GM19468 (cell line): Measurements from ENCODE around the gene ZBTB45.

Experiments
- ATAC-seq: cut with Tn5 transposase; IDR thresholded peaks from one replicate; pipeline ENCODE4 v1.9.1; 2021; ENCODE audit warnings: mild to moderate bottlenecking, moderate library complexity, moderate number of reproducible peaks; ENCODE audit not compliant: unreplicated experiment; ENCODE audit errors: extremely low read depth

Gene ZBTB45

GRCh38 chr19:58519355-58520256 lies at the start of gene ZBTB45:
ZBTB45 (minus strand) TSS chr19:58519810; CDS start chr19:58517673, 2,137 bp downstream.
- ATAC-seq: peak; percentile 73

GRCh38 chr19:58568453-58569130 lies 49.0 kb upstream of the ZBTB45 start:
- ATAC-seq: no peak

DNA sequence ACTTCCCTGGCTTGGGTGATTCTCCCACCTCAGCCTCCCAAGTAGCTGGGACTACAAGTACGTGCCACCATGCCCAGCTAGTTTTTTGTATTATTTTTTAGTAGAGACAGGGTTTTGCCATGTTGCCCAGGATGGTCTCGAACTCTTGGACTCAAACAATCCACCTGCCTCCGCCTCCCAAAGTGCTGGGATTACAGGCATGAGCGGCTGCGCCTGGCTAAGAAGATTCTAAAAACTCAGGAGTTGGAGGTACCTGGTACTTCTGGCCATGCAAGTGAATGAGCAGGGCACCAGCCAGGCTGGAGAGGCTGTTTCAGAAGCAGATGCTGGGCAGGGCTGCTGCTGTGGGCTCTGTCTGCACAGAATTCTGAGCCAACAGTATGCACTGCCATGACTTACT lies 47.4 kb upstream of the ZBTB45 start:
- ATAC-seq: no peak

DNA sequence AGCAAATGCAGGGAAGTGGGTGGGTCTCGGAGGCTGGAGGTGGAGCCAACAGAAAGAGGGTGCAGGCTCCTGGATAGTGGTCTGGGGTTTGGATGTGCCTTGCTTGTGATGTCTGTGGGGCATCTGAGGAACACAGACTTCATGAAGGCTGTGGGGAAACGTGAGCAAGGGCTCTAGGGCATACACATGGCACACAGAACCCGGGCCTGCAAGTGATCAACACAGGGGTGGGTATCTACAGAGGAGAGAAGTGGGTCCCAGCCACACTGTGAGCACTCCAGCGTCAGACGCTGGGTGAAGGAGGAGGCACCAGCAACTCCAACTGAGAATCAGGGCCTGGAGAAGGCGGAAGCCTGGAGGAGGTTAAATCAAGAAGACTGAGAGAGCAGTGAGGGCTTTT lies 44.2 kb upstream of the ZBTB45 start:
- ATAC-seq: no peak

GRCh38 chr19:58563034-58563573 lies 43.5 kb upstream of the ZBTB45 start:
- ATAC-seq: no peak

DNA sequence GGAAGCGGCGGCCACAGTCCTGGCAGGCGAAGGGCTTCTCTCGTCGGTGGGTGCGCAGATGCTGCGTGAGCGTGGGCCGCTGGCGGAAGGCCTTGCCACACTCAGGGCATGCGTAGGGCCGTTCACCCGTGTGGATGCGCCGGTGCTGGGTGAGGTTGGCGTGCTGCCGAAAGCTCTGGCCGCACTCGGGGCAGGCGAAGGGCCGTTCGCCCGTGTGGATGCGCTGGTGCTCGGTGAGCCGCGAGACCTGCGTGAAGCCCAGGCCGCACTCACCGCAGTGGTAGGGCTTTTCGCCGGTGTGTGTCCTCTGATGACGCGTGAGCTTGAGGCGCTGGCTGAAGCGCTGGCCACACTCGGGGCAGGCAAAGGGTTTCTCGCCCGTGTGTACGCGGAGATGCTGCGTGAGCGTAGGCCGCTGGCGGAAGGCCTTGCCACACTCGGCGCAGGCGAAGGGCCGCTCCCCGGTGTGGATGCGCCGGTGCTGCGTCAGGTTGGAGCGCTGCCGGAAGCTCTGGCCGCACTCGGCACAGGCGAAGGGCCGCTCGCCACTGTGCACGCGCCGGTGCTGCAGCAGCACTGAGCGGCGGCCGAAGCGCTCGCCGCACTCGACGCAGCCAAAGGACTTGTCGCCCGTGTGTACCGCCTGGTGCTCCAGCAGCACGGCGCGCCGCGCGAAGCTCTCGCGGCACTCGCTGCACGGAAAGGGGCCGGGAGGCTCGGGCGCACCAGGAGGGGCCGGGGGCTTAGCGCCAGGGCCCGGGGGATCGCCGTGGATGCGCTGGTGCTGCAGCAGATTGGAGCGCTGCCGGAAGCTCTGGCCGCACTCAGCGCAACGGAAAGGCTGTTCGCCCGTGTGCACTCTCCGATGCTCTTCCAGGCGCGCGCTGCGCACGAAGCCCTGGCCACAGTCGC lies 42.8 kb upstream of the ZBTB45 start:
- ATAC-seq: no peak

GRCh38 chr19:58561373-58562121 lies 41.9 kb upstream of the ZBTB45 start:
- no peak for ATAC-seq

DNA sequence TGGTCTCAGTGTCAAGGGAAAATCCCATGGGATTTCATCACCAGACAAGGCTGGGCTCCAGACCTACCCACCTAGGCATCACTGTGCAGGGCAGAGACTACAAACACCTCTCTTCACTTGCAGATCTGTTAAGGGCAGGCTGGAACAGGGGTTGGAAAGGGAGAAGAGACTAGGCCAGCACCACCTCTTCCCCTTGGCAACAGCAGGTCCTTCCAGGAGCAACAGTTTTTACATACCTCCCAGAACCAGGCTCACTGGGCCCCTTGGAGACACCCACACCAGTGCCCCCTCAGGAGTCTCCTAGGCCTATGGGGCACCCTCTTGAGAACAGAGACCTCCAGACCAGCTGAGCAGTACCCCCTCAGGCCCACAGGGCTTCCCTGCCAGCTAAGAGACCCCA lies 41.3 kb upstream of the ZBTB45 start:
- ATAC-seq: no peak

DNA sequence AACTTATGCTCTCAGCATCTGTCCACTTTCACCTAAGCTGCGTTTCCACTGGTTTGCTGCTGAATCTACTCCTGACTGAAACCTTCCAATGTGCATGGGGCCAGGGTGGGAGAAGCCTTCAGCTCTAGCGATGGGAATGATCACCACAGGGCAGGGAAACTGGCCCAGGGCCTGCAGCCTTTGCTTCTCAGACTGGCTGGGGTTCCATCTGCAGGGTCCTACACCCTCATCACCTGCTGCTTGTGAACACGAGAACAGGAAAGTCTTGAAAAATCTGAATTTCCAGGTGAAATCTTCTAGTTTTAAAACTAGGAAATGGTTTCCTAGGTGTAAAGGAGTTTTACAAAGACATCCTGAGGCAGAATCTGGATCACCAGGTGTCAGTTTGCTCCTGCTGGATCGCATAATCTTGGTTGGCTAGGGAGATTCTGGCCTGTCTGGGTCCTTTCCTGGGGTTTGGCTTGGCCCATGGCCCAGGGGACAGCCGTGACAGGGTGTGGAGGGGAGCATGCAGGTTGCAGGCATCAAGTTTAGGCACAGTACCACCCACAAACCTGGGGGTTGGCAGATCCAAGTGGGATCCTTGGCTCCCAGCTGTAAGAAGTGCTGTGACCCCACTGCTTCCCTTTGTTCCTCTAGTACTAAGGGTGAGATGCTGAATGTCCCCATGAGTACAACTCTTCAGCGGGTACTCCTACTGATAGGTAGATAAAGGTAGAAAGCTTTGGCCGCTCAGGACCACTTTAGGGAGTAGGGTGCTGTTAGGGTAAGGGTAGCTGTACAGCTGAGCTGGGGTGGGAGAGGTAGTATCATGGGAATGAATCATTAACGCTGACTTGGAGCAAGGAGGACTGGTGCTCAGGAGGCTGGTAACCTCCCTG lies 40.6 kb upstream of the ZBTB45 start:
- no peak for ATAC-seq

DNA sequence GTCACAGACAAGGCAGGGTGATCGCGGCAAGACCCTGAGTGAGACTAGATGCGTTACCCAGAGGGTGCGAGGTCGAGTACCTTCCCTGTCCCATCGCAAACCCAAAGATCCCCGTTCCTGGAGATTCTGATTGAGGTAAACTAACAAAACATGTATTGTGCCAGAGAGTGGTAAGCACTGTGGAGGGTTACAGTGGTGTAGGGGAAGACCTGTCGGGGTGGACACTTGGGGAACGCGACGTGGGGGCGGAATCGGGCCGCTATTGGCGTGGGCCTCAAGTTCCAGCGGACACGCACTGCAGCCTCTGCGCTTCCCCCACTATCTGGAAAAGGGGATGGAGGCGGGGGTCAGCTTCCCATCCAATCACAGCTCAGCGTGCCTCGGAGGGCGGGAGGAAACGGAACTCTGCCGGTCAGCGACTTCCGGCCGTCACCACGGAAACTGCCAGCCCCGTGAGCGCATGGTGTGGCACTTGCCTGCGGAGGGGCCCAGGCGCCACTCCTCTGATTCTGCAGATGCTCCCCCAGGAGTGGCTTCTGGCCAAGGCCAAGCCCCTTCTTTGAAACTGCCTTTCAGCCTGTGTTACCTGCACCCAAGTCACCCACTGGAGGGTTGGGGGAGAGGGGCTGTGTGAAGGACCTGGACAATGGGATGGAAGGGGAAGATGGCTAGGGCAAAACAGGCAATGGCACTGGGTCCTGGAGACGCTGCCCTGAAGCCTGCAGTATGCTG lies 39.8 kb upstream of the ZBTB45 start:
- no peak for ATAC-seq

GRCh38 chr19:58558623-58559274 lies 39.1 kb upstream of the ZBTB45 start:
- ATAC-seq: peak; percentile 45

DNA sequence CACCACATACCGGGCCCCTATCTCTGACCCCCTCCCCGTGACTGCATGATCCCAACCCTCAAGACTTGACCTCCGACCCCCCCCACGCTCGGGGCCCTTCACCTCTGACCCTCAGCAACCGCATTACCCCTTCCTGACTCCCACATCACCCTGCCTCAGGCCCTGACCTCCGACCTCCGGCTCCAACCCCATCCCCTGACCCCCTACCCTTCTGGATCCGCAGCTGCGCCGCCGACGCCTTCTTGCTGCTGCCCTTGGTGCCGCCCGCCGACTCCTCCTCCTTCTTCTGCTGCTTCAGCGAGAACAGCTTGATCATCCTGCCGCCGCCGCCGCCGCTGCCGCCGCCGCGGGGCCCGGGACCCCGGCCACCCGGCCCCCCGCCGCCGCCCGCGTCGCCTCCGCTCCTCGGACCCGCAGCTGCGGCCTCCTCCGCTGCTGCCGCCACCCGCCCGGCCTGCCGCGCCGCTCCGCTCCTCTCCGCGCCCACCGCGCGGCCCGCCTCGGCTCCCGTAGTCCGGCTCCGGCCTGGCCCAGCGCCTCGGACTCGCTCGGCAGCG lies 38.5 kb upstream of the ZBTB45 start, which contains the start of gene UBE2M:
Gene UBE2M (minus strand): TSS at position 546 of the 557 bp plus-strand sequence. CDS start 230 bp downstream, at position 316.
- ATAC-seq: no peak

DNA sequence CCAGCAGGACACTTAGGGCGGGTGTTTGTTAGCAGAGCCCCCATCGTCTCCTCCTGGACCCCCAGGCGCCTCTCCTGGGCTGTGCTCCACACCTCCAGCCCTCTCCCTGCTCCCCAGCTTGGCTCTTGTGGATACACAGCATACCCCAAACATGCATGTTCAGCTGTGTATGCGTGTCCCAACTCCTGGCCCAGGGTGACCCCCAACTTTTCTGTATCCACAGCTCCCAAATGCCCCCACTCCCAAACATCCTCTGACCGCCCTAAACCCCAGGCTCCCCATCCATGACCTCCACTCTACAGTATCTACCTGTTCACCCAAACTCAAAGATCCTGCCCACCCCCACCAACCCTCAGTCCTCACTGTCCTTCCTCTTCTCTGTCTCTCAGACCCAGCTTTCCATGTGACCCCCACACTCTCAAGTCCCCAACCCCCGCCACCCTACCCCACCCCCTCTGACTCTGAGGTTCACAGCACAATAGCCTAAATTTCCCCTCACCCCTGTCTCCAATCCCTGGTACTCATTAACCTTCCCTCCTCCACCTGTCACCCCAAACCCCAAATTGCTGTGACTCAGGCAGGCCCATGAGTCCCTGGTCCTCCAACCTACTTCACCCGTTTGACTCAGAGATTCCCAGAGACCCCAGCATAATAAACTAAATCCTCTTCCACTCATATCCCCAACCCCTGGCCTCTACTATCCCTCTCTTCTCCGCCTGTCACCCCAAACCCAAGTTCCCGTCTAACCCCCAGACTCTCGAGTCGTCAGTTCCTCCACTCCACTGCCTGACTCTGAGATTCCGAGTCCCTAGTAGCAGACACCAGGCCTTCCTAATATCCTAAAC lies 37.8 kb upstream of the ZBTB45 start:
- ATAC-seq: no peak

- no peak for ATAC-seq
These were observed 37.1 kb upstream of the ZBTB45 start for GRCh38 chr19:58556622-58557220.

DNA sequence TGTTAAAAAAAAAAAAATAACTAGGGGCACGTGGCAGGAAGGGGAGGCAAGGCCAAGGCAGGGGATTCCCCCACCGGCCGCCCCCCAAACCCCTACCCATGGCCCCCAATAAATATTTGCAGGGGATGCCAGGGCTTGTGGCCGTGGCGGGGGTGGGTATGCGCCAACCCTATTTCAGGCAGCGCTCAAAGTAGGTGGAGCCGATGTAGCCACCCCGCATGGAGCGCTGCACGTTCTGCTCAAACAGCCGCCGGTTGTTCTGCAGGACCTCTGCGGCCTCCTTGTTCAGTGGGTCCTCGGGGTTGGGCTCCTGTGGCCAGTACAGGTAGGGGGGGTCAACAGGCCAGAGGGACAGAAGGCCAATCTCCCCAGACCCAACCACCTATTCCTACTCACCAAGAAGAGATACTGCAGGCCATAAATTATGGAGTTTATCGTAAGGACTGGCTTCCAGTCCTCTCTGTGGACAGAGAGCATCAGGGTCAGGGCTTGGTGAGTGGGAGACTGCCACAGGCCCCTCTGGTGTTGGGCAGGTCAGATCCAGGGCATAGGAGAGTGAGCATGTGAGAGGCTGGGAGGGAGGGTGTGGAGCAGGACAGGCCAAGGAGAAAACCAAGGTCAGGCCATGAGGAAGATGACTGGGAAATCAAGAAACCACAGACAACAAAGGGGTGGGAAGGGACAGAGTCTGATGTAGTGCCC lies 36.5 kb upstream of the ZBTB45 start:
- ATAC-seq: no peak
